Spinal cord (tissue), 10 donors: ENCODE measurements around the gene RNF126. TPM values are rescaled to one million over a fixed set of nuclear protein-coding genes. Genes with fewer than 3 reads are reported as not detected.
"Not testable (repeated sequence)": the region's sequence is repeated elsewhere in the genome, so short reads cannot be mapped to it uniquely, and the experiment has no call there.

Experiments used
- DNase-seq, 6 donors: peaks; one replicate each; pipeline versions ENCODE4 v3.0.0 to v3.0.0-alpha.2; 2013 to 2015; ENCODE audit warnings: low spot score in 6 of 6, low read depth in 4 of 6
- H3K27ac ChIP-seq: one replicate; pipeline ENCODE4 v1.5.1; 2013; ENCODE audit warnings: low read depth, low read length, control low read depth
- H3K27me3 ChIP-seq: one replicate; pipeline ENCODE4 v1.6.1; 2013; ENCODE audit warnings: low read length; ENCODE audit not compliant: control insufficient read depth, insufficient read depth
- H3K36me3 ChIP-seq: one replicate; pipeline ENCODE4 v1.6.1; 2013; ENCODE audit warnings: low read length; ENCODE audit not compliant: control insufficient read depth, insufficient read depth
- H3K4me1 ChIP-seq: one replicate; pipeline ENCODE4 v1.6.1; 2013; ENCODE audit warnings: low read length; ENCODE audit not compliant: control insufficient read depth, insufficient read depth
- H3K4me3 ChIP-seq: one replicate; pipeline ENCODE4 v1.5.1; 2013; ENCODE audit warnings: low read depth, low read length, control low read depth
- H3K9me3 ChIP-seq: one replicate; pipeline ENCODE4 v1.6.1; 2013; ENCODE audit warnings: low read length; ENCODE audit not compliant: control insufficient read depth, insufficient read depth
- WGBS: methylation state at CpG from one replicate; pipeline ENCODE4 v1.1.5; 2013; ENCODE audit warnings: missing lambda C conversion rate; ENCODE audit not compliant: insufficient coverage; 5-methylcytosine and 5-hydroxymethylcytosine counted together
- polyA plus RNA-seq, 2 donors: library from polyadenylated mRNA; unstranded; fragments of 120-200 nt; gene quantifications; one replicate each; pipeline ENCODE4 v1.2.1, GENCODE V29; 2013; ENCODE audit not compliant: insufficient read length in 2 of 2
- total RNA-seq, 2 donors: library from RNA; depleted of rRNA in 1 of 2; stranded (reverse); fragments of 120-200 nt in 1 of 2; fragments of >200 nt in 1 of 2; gene quantifications; one replicate each; pipeline versions ENCODE4 v1.2.3 to v1.2.4, GENCODE V29; 2013 to 2014
- donor health status: healthy.

The RNF126 gene
- total and polyA plus RNA-seq, 4 donors: 13.4 to 61.6 (median 35.6) TPM

- WGBS: 4% methylated on average over 26 of the region's 50 CpGs
- Histone ChIP-seq H3K36me3 (no peaks in the 10 kb centered on the region), H3K4me1 (peaks cover 19% of the 10 kb centered on the region), H3K9me3 (no peaks in the 10 kb centered on the region), H3K4me3 (no peak overlapping the region), H3K27me3 (peaks cover 8% of the 10 kb centered on the region), H3K27ac (no peak overlapping the region)
- DNase-seq: peak in 2 of 6 donors; percentile 39 to 65
These were observed 40.8 kb upstream of the RNF126 start for GRCh38 chr19:703651-704446.

GRCh38 chr19:703329-703650 lies 40.3 kb upstream of the RNF126 start:
- H3K36me3 ChIP-seq: no peaks in the 10 kb centered on the region
- no peak for DNase-seq
- H3K4me1 ChIP-seq: peaks cover 16% of the 10 kb centered on the region
- H3K27me3 ChIP-seq: peaks cover 8% of the 10 kb centered on the region
- WGBS: 71% methylated on average over 3 of the region's 4 CpGs
- no peak overlapping the region for H3K4me3 ChIP-seq
- H3K9me3 ChIP-seq: no peaks in the 10 kb centered on the region
- no peak overlapping the region for H3K27ac ChIP-seq

GRCh38 chr19:702847-703246 lies 39.8 kb upstream of the RNF126 start:
- H3K27ac ChIP-seq, DNase-seq, H3K4me3 ChIP-seq, H3K9me3 ChIP-seq, H3K27me3 ChIP-seq, H3K36me3 ChIP-seq: not testable (repeated sequence)
- WGBS: 81% methylated on average over 4 of the region's 6 CpGs
- peaks cover 12% of the 10 kb centered on the region for H3K4me1 ChIP-seq

- not testable (repeated sequence) for H3K9me3 ChIP-seq, DNase-seq, H3K4me3 ChIP-seq, H3K27ac ChIP-seq, H3K36me3 ChIP-seq
- Histone ChIP-seq H3K27me3 (peaks cover 16% of the 10 kb centered on the region), H3K4me1 (peaks cover 12% of the 10 kb centered on the region)
- WGBS: 81% methylated on average over 7 of the region's 14 CpGs
These were observed 36.9 kb upstream of the RNF126 start for GRCh38 chr19:699885-700284.

GRCh38 chr19:698529-698928 lies 35.5 kb upstream of the RNF126 start:
- not testable (repeated sequence) for H3K4me1 ChIP-seq, DNase-seq, H3K9me3 ChIP-seq, H3K27ac ChIP-seq, H3K36me3 ChIP-seq, H3K4me3 ChIP-seq
- 91% methylated on average over 12 of the region's 15 CpGs for WGBS
- H3K27me3 ChIP-seq: peaks cover 10% of the 10 kb centered on the region

- no peaks in the 10 kb centered on the region for H3K36me3 ChIP-seq
- H3K27ac ChIP-seq: no peak within 1 kb of the TSS
- peaks cover 8% of the 10 kb centered on the region for H3K27me3 ChIP-seq
- no peak for DNase-seq
- H3K9me3 ChIP-seq: no peaks in the 10 kb centered on the region
- 75% methylated on average over 26 of the region's 31 CpGs for WGBS
- H3K4me3 ChIP-seq: no peak within 1 kb of the TSS
- H3K4me1 ChIP-seq: no peaks in the 10 kb centered on the region
These were observed 32.4 kb upstream of the RNF126 start, which contains the start of gene PRSS57 for GRCh38 chr19:695352-695949. Gene PRSS57 (minus strand): TSS chr19:695452. CDS start chr19:695430, 22 bp downstream.

- H3K4me3 ChIP-seq: no peak overlapping the region
- H3K27me3 ChIP-seq: peaks cover 8% of the 10 kb centered on the region
These were observed 31.7 kb upstream of the RNF126 start for GRCh38 chr19:694481-695351.

GRCh38 chr19:690203-690602 lies 27.2 kb upstream of the RNF126 start:
- Histone ChIP-seq H3K4me1 (no peaks in the 10 kb centered on the region), H3K4me3 (no peak overlapping the region), H3K27me3 (peaks cover under 1% of the 10 kb centered on the region), H3K36me3 (no peaks in the 10 kb centered on the region), H3K27ac (no peak overlapping the region), H3K9me3 (no peaks in the 10 kb centered on the region)
- DNase-seq: no peak
- WGBS: 77% methylated on average over 16 of the region's 18 CpGs

More at GRCh38 chr19:694481-695351, 31.7 kb upstream of the RNF126 start:
- no peaks in the 10 kb centered on the region for H3K9me3 ChIP-seq
- 44% methylated on average over 31 of the region's 41 CpGs for WGBS
- H3K36me3 ChIP-seq: no peaks in the 10 kb centered on the region
- no peak overlapping the region for H3K27ac ChIP-seq
- no peaks in the 10 kb centered on the region for H3K4me1 ChIP-seq
- no peak for DNase-seq

- H3K27ac ChIP-seq: no peak overlapping the region
- H3K9me3 ChIP-seq: no peaks in the 10 kb centered on the region
- no peaks in the 10 kb centered on the region for H3K4me1 ChIP-seq
- 85% methylated on average over 16 of the region's 17 CpGs for WGBS
- no peak overlapping the region for H3K4me3 ChIP-seq
- no peaks in the 10 kb centered on the region for H3K36me3 ChIP-seq
- DNase-seq: no peak
- H3K27me3 ChIP-seq: no peaks in the 10 kb centered on the region
These were observed 26.0 kb upstream of the RNF126 start for GRCh38 chr19:688992-689391.
